HepG2 (cell line): ENCODE measurements around the gene CD320. TPM values are rescaled to one million over a fixed set of nuclear protein-coding genes. Genes with fewer than 3 reads are reported as not detected.
A peak's percentile ranks its signal among the peaks of the same experiment; 100 is the strongest.

Experiments used
- ATAC-seq: fragments of 200-7000 bp; cut with Tn5 transposase; 3 replicates; pipeline ENCODE4 v1.9.1; 2020; ENCODE audit warnings: mild to moderate bottlenecking, moderate library complexity
- BruUV-seq: library from RNA; stranded (reverse); fragments of 400-500 nt; replicated peaks from 2 replicates; lab custom pipeline; 2021; lab: Mats Ljungman, UMichigan
- CTCF ChIA-PET: fragments of 300-600 bp; formaldehyde crosslinking; extraction: SDS; loops from one replicate; lab custom pipeline; 2021; ENCODE audit warnings: low total read pairs, inconsistent platforms, low intra/inter-chr PET ratio; lab: Yijun Ruan, JAX
- POLR2A ChIA-PET: fragments of 350-600 bp; sonication (Branson Sonifier 250); formaldehyde crosslinking; loops from one replicate; lab custom pipeline; 2020; ENCODE audit warnings: antibody characterized with exemption, inconsistent platforms; lab: Yijun Ruan, JAX
- DNase-seq: peaks from one replicate; pipeline ENCODE4 v3.0.0-alpha.2; 2015; ENCODE audit warnings: low spot score
- FAIRE-seq: peaks from 3 replicates; lab custom pipeline; 2011; peaks lifted over from hg19 to GRCh38; lab: Jason Lieb, UNC
- H2AFZ ChIP-seq: one replicate; pipeline ENCODE4 v1.6.1; 2011; ENCODE audit warnings: low read length, inconsistent platforms
- H3K27ac ChIP-seq: fragments of 300-600 bp; 3 replicates; pipeline ENCODE4 v1.8.0; 2011; ENCODE audit warnings: mixed run types, mild to moderate bottlenecking, mixed read lengths, low read length, inconsistent platforms; ENCODE audit not compliant: insufficient read depth; ENCODE audit errors: extremely low read length
- H3K27me3 ChIP-seq, 2 experiments: fragments of 200-600 bp in 1 of 2; 2 replicates in 1 of 2; 3 replicates in 1 of 2; pipeline versions ENCODE4 v1.6.0 to v1.8.0; 2011; ENCODE audit warnings: low read length in 2 of 2, mild to moderate bottlenecking in 2 of 2, moderate library complexity in 2 of 2, inconsistent platforms in 1 of 2; ENCODE audit not compliant: insufficient read depth in 2 of 2, control insufficient read depth in 1 of 2
- H3K36me3 ChIP-seq, 2 experiments: fragments of 200-600 bp in 1 of 2; replicated peaks in 1 of 2; 2 replicates in 1 of 2; 3 replicates in 1 of 2; pipeline versions ENCODE4 v1.5.1 to v1.8.0; 2011; ENCODE audit warnings: low read length in 2 of 2, inconsistent platforms in 1 of 2; ENCODE audit not compliant: insufficient read depth in 2 of 2, control insufficient read depth in 1 of 2
- H3K4me1 ChIP-seq: 2 replicates; pipeline ENCODE4 v1.5.1; 2012; ENCODE audit warnings: low read length, inconsistent platforms; ENCODE audit not compliant: insufficient read depth
- H3K4me2 ChIP-seq: 2 replicates; pipeline ENCODE4 v1.6.0; 2011; ENCODE audit warnings: low read depth, low read length, inconsistent platforms
- H3K4me3 ChIP-seq, 3 experiments: fragments of 200-600 bp in 1 of 3; sonication (generic), shearing (Covaris generic) in 1 of 3; replicated peaks in 1 of 3; 2 replicates each; pipeline ENCODE4 v1.5.1; 2011 to 2016; ENCODE audit warnings: low read length in 3 of 3, inconsistent platforms in 2 of 3, low read depth in 2 of 3, mild to moderate bottlenecking in 2 of 3, control low read depth in 1 of 3, mixed read lengths in 1 of 3; ENCODE audit not compliant: insufficient read depth in 1 of 3
- H3K79me2 ChIP-seq: one replicate; pipeline ENCODE4 v1.6.1; 2011; ENCODE audit warnings: low read length, inconsistent platforms; ENCODE audit not compliant: insufficient read depth
- H3K9ac ChIP-seq: 2 replicates; pipeline ENCODE4 v1.6.0; 2011; ENCODE audit warnings: mild to moderate bottlenecking, low read depth, low read length, inconsistent platforms; ENCODE audit not compliant: insufficient read depth
- H3K9me3 ChIP-seq: 2 replicates; pipeline ENCODE4 v1.5.1; 2012; ENCODE audit warnings: mild to moderate bottlenecking, low read length
- H4K20me1 ChIP-seq: 2 replicates; pipeline ENCODE4 v1.6.0; 2011; ENCODE audit warnings: inconsistent platforms, mild to moderate bottlenecking, low read length, moderate library complexity; ENCODE audit not compliant: insufficient read depth
- CHCHD3 ChIP-seq: sonication (generic); formaldehyde crosslinking; IDR thresholded peaks from 2 replicates; pipeline ENCODE4 v1.8.0; 2022; ENCODE audit warnings: mild to moderate bottlenecking, missing genetic modification reagents, moderate library complexity
- HMG20A ChIP-seq: IDR thresholded peaks from 2 replicates; pipeline ENCODE4 v1.6.1; 2016; ENCODE audit warnings: borderline replicate concordance
- HOXD1 ChIP-seq: sonication (generic); formaldehyde crosslinking; IDR thresholded peaks from 2 replicates; pipeline ENCODE4 v1.5.0; 2020; ENCODE audit warnings: missing genetic modification reagents
- JUN ChIP-seq: sonication (generic); formaldehyde crosslinking; IDR thresholded peaks from 2 replicates; pipeline ENCODE4 v1.4.0; 2020; ENCODE audit warnings: mild to moderate bottlenecking, missing genetic modification reagents
- NCOA5 ChIP-seq: sonication (generic); formaldehyde crosslinking; IDR thresholded peaks from 2 replicates; pipeline ENCODE4 v1.4.0; 2020; ENCODE audit warnings: missing genetic modification reagents
- NONO ChIP-seq, 2 experiments: fragments of 450-650 bp in 1 of 2; sonication (generic) in 1 of 2; formaldehyde crosslinking in 1 of 2; IDR thresholded peaks in 1 of 2; conservative IDR thresholded peaks in 1 of 2; 2 replicates each; pipeline versions ENCODE4 v1.6.1 to v1.8.0; 2017 to 2022; ENCODE audit warnings: mild to moderate bottlenecking in 1 of 2, missing genetic modification reagents in 1 of 2, moderate library complexity in 1 of 2
- POGK ChIP-seq: sonication (generic); formaldehyde crosslinking; conservative IDR thresholded peaks from 2 replicates; pipeline ENCODE4 v1.8.0; 2022; ENCODE audit warnings: mild to moderate bottlenecking, moderate library complexity, missing genetic modification reagents
- RAD51 ChIP-seq: fragments of 450-650 bp; IDR thresholded peaks from 2 replicates; pipeline ENCODE4 v1.6.1; 2016; ENCODE audit warnings: borderline replicate concordance
- RELA ChIP-seq: sonication (generic); formaldehyde crosslinking; IDR thresholded peaks from 2 replicates; pipeline ENCODE4 v1.4.0; 2020; ENCODE audit warnings: missing genetic modification reagents
- REPIN1 ChIP-seq: sonication (generic); formaldehyde crosslinking; IDR thresholded peaks from 2 replicates; pipeline ENCODE4 v1.8.0; 2022; ENCODE audit warnings: missing genetic modification reagents, low read depth, mild to moderate bottlenecking, borderline replicate concordance
- SKI ChIP-seq: fragments of 450-650 bp; IDR thresholded peaks from one replicate; pipeline ENCODE4 v1.6.1; 2018; ENCODE audit warnings: mild to moderate bottlenecking; ENCODE audit not compliant: partially characterized antibody
- SP5 ChIP-seq: IDR thresholded peaks from 2 replicates; pipeline ENCODE4 v1.6.1; 2016; ENCODE audit warnings: low read depth, borderline replicate concordance
- SPEN ChIP-seq: sonication (generic); formaldehyde crosslinking; IDR thresholded peaks from 2 replicates; pipeline ENCODE4 v1.5.1; 2020; ENCODE audit warnings: low read depth, mild to moderate bottlenecking, missing genetic modification reagents
- ZBTB34 ChIP-seq: sonication (generic); formaldehyde crosslinking; IDR thresholded peaks from 2 replicates; pipeline ENCODE4 v1.8.0; 2022; ENCODE audit warnings: mild to moderate bottlenecking, missing genetic modification reagents
- ZFP91 ChIP-seq: sonication (generic); formaldehyde crosslinking; IDR thresholded peaks from 2 replicates; pipeline ENCODE4 v1.9.0; 2022; ENCODE audit warnings: missing genetic modification reagents, mild to moderate bottlenecking, borderline replicate concordance
- ZMAT3 ChIP-seq: sonication (generic); formaldehyde crosslinking; conservative IDR thresholded peaks from 2 replicates; pipeline ENCODE4 v1.7.0; 2021; ENCODE audit warnings: missing genetic modification reagents
- ZNF3 ChIP-seq: IDR thresholded peaks from 2 replicates; pipeline ENCODE4 v1.7.0; 2017; ENCODE audit warnings: inconsistent platforms
- ZNF350 ChIP-seq: sonication (generic); formaldehyde crosslinking; IDR thresholded peaks from 2 replicates; pipeline ENCODE4 v1.4.0; 2020; ENCODE audit warnings: mild to moderate bottlenecking, low read depth, missing genetic modification reagents, borderline replicate concordance
- ZNF629 ChIP-seq: sonication (generic); formaldehyde crosslinking; conservative IDR thresholded peaks from 2 replicates; pipeline ENCODE4 v1.5.0; 2020; ENCODE audit warnings: missing genetic modification reagents
- ZNF75D ChIP-seq: sonication (generic); formaldehyde crosslinking; IDR thresholded peaks from 2 replicates; pipeline ENCODE4 v1.8.1; 2023; ENCODE audit warnings: missing genetic modification reagents, mild to moderate bottlenecking, borderline replicate concordance
- WGBS: methylation state at CpG from one replicate; pipeline ENCODE4 v1.1.6; 2017; ENCODE audit warnings: low lambda C conversion rate; 5-methylcytosine and 5-hydroxymethylcytosine counted together
- in situ Hi-C: cut with HindIII; loops from 2 replicates; pipeline ENCODE4 v1.10.0; 2017; ENCODE audit warnings: low pct_unique_long_range_greater_than_20kb; ENCODE audit not compliant: extremely low pct_ligation_motif_present
- intact Hi-C: fragments of 100-400 bp; cut with micrococcal nuclease; formaldehyde crosslinking; loops from one replicate; pipeline ENCODE4 v1.10.0; 2022; ENCODE audit not compliant: unreplicated experiment
- polyA plus RNA-seq, 8 experiments: library from polyadenylated mRNA; depleted of rRNA in 3 of 8; stranded (reverse) in 7 of 8; unstranded in 1 of 8; fragments of >200 nt; fragmentation: Illumina TruSeq in 4 of 8; extraction: Trizol in 4 of 8; gene quantifications; 2 replicates each; pipeline versions ENCODE4 v1.2.1 to v1.2.3, GENCODE V29; 2011 to 2016; ENCODE audit warnings: low read depth in 4 of 8, missing spikeins in 1 of 8, mixed read lengths in 1 of 8; ENCODE audit not compliant: insufficient read depth in 1 of 8
- total RNA-seq, 5 experiments: library from RNA; depleted of rRNA; stranded (reverse); fragments of >200 nt; fragmentation: Illumina TruSeq; extraction: Trizol; gene quantifications; 2 replicates each; pipeline ENCODE4 v1.2.3, GENCODE V29; 2016; ENCODE audit warnings: low read depth in 1 of 5

The CD320 gene
- total and polyA plus RNA-seq, 2 of the 13 experiments (the other 11 are each of a cell fraction or from before 2014, with no cell fraction given) = 83.1 to 99.9 TPM

GRCh38 chr19:8357007-8357521, 48.9 kb upstream of the CD320 start:
- peaks cover 80% of the 10 kb centered on the region for H3K4me1 ChIP-seq
- no peaks in the 10 kb centered on the region for H4K20me1 ChIP-seq
- no peak overlapping the region for H3K9ac ChIP-seq
- H3K27ac ChIP-seq = peak overlapping the region; percentile 67
- intact Hi-C loops (loop anchor here (10.0 kb wide), 1 partner anchor 88 kb away; the partner anchor contains the start of gene HNRNPM), in situ Hi-C loops (no loop called here)
- no peak overlapping the region for H2AFZ ChIP-seq
- no peaks in the 10 kb centered on the region for H3K79me2 ChIP-seq
- no TSS peak for BruUV-seq
- H3K4me3 ChIP-seq = no peak overlapping the region
- ChIA-PET POLR2A (interaction anchor here (1.0 to 2.6 kb wide), 5 partner anchors 16 to 36 kb away, joined by 3 to 10 read pairs (median 8); partner anchors contain the start of genes NDUFA7, RAB11B and RPS28), CTCF (no interaction called here)
- H3K4me2 ChIP-seq = 0 out of 2 replicates have a peak overlapping the region, but pooled peaks have one; percentile 1
- WGBS = 8% methylated on average over 4 of the region's 4 CpGs
- no peaks in the 10 kb centered on the region for H3K27me3 ChIP-seq
- FAIRE-seq = peak; percentile 42
- DNase-seq = peak; percentile 93
- no peaks in the 10 kb centered on the region for H3K36me3 ChIP-seq
- ATAC-seq = peak; percentile 61
- H3K9me3 ChIP-seq = no peaks in the 10 kb centered on the region
- TF ChIP-seq ZNF629 (CRISPR knock-in tag) (peak; percentile 46; the same call in 1 of the 2 replicates), REPIN1 (CRISPR knock-in tag) (peak; percentile 94), SP5 (CRISPR knock-in tag) (peak; percentile 69; the same call in 1 of the 2 replicates), NONO (IDR thresholded peaks at IDR 0.05) (no peak), NONO (CRISPR knock-in tag; conservative IDR thresholded peaks at IDR 0.05) (peak; percentile 89), ZMAT3 (CRISPR knock-in tag) (0 out of 2 replicates have a peak, but pooled peaks have one; percentile 61), RAD51 (no peak), ZNF75D (CRISPR knock-in tag) (no peak), ZNF350 (peak; percentile 60; the same call in 1 of the 2 replicates), CHCHD3 (no peak), NCOA5 (CRISPR knock-in tag) (no peak), ZBTB34 (CRISPR knock-in tag) (peak; percentile 77; the same call in 1 of the 2 replicates), JUN (CRISPR knock-in tag) (peak; percentile 62; the same call in 1 of the 2 replicates), HOXD1 (CRISPR knock-in tag) (peak; percentile 78; the same call in 1 of the 2 replicates), SKI (peak; percentile 91), HMG20A (CRISPR knock-in tag) (peak; percentile 85; the same call in 1 of the 2 replicates), ZNF3 (CRISPR knock-in tag) (no peak), RELA (CRISPR knock-in tag) (no peak), POGK (0 out of 2 replicates have a peak, but pooled peaks have one; percentile 21), ZFP91 (CRISPR knock-in tag) (peak; percentile 74), SPEN (CRISPR knock-in tag) (peak; percentile 31; the same call in 1 of the 2 replicates)
